Measurements from ENCODE around the gene BRDT.

- TF ChIP-seq EZH2 (IDR thresholded peaks at IDR 0.05; ENCODE audit: insufficient read depth, poor library complexity, severe bottlenecking) (no peak), EZH2phosphoT487 (IDR thresholded peaks at IDR 0.05; ENCODE audit: insufficient read depth, low read depth) (no peak)
These were observed 89.6 kb downstream of the BRDT start for GRCh38 chr1:92038695-92039346.
